ENCODE measurements around the gene NACAD. TPM values are rescaled to one million over a fixed set of nuclear protein-coding genes. Genes with fewer than 3 reads are reported as not detected.
"Not testable (repeated sequence)": the region's sequence is repeated elsewhere in the genome, so short reads cannot be mapped to it uniquely, and the experiment has no call there.

Gene NACAD
- total RNA-seq, 2 experiments from 2014 or later: 0.09 to 0.35 TPM

- Mint-ChIP-seq H3K27ac (no peak overlapping the region), H3K9me3 (ENCODE audit: low read depth) (no peaks in the 10 kb centered on the region), H3K4me1 (peaks cover 13% of the 10 kb centered on the region), H3K36me3 (no peaks in the 10 kb centered on the region), H3K27me3 (no peaks in the 10 kb centered on the region), H3K4me3 (no peak overlapping the region)
- no peak for ATAC-seq
- DNase-seq: no peak
- CTCF ChIA-PET: interaction anchor here (0.9 to 5.0 kb wide), 2 partner anchors 10 to 12 kb away, joined by 3 to 28 read pairs; no protein-coding TSS in a partner anchor
Observed at GRCh38 chr7:45125193-45125904, 36.6 kb upstream of the NACAD start.

- CTCF ChIA-PET: interaction anchor here (5.0 kb wide), 1 partner anchor 12 kb away, joined by 28 read pairs; no protein-coding TSS in a partner anchor
- H3K27me3 Mint-ChIP-seq: no peaks in the 10 kb centered on the region
- peak overlapping the region; percentile 87 for H3K27ac Mint-ChIP-seq
- no peak overlapping the region for H3K4me3 Mint-ChIP-seq
- ATAC-seq: no peak
- peaks cover 13% of the 10 kb centered on the region for H3K4me1 Mint-ChIP-seq
- no peaks in the 10 kb centered on the region for H3K36me3 Mint-ChIP-seq
- H3K9me3 Mint-ChIP-seq (ENCODE audit: low read depth): no peaks in the 10 kb centered on the region
- no peak for DNase-seq
Observed at GRCh38 chr7:45123913-45124710, 35.3 kb upstream of the NACAD start.

- DNase-seq: no peak
Observed at GRCh38 chr7:45122975-45123860, 34.4 kb upstream of the NACAD start.

GRCh38 chr7:45119550-45119949 lies 30.8 kb upstream of the NACAD start:
- H3K4me1 Mint-ChIP-seq: peaks cover 13% of the 10 kb centered on the region
- DNase-seq: no peak
- H3K27me3 Mint-ChIP-seq: peaks cover 6% of the 10 kb centered on the region
- no peak overlapping the region for H3K4me3 Mint-ChIP-seq
- no peak for ATAC-seq
- H3K36me3 Mint-ChIP-seq: no peaks in the 10 kb centered on the region
- CTCF ChIA-PET: no interaction called here
- H3K27ac Mint-ChIP-seq: no peak overlapping the region
- H3K9me3 Mint-ChIP-seq (ENCODE audit: low read depth): no peaks in the 10 kb centered on the region

More at GRCh38 chr7:45122975-45123860, 34.4 kb upstream of the NACAD start:
- peak; percentile 60 for ATAC-seq
- Mint-ChIP-seq H3K4me1 (peaks cover 13% of the 10 kb centered on the region), H3K27ac (peak overlapping the region; percentile 87), H3K9me3 (ENCODE audit: low read depth) (no peaks in the 10 kb centered on the region), H3K27me3 (no peaks in the 10 kb centered on the region), H3K36me3 (no peaks in the 10 kb centered on the region), H3K4me3 (no peak overlapping the region)
- CTCF ChIA-PET: interaction anchor here (1.7 to 5.0 kb wide), 2 partner anchors 12 to 149 kb away, joined by 5 to 28 read pairs; no protein-coding TSS in a partner anchor

GRCh38 chr7:45118889-45119331 lies 30.1 kb upstream of the NACAD start:
- peaks cover 12% of the 10 kb centered on the region for H3K4me1 Mint-ChIP-seq
- H3K4me3 Mint-ChIP-seq: no peak overlapping the region
- DNase-seq (no peak), ATAC-seq (no peak)
- H3K27me3 Mint-ChIP-seq: peaks cover 12% of the 10 kb centered on the region
- H3K9me3 Mint-ChIP-seq (ENCODE audit: low read depth): no peaks in the 10 kb centered on the region
- no peaks in the 10 kb centered on the region for H3K36me3 Mint-ChIP-seq
- no peak overlapping the region for H3K27ac Mint-ChIP-seq
- CTCF ChIA-PET: interaction anchor here (1.2 to 2.0 kb wide), 3 partner anchors 9 to 19 kb away, joined by 3 to 7 read pairs (median 3); no protein-coding TSS in a partner anchor

- Mint-ChIP-seq H3K4me3 (no peak overlapping the region), H3K27me3 (peaks cover 12% of the 10 kb centered on the region), H3K9me3 (ENCODE audit: low read depth) (no peaks in the 10 kb centered on the region), H3K36me3 (no peaks in the 10 kb centered on the region), H3K4me1 (peaks cover 6% of the 10 kb centered on the region), H3K27ac (no peak overlapping the region)
- no peak for DNase-seq
- CTCF ChIA-PET: interaction anchor here (0.9 to 2.0 kb wide), 4 partner anchors 10 to 140 kb away, joined by 3 to 7 read pairs (median 3); no protein-coding TSS in a partner anchor
- ATAC-seq: no peak
Observed at GRCh38 chr7:45118292-45118691, 29.5 kb upstream of the NACAD start.

GRCh38 chr7:45117582-45117981 lies 28.8 kb upstream of the NACAD start:
- ATAC-seq (no peak), DNase-seq (no peak)
- CTCF ChIA-PET: interaction anchor here (0.9 to 2.0 kb wide), 4 partner anchors 10 to 141 kb away, joined by 3 to 7 read pairs (median 3); no protein-coding TSS in a partner anchor
- Mint-ChIP-seq H3K4me1 (peaks cover 3% of the 10 kb centered on the region), H3K27ac (no peak overlapping the region), H3K27me3 (peaks cover 12% of the 10 kb centered on the region), H3K9me3 (ENCODE audit: low read depth) (no peaks in the 10 kb centered on the region), H3K4me3 (no peak overlapping the region), H3K36me3 (no peaks in the 10 kb centered on the region)

- H3K4me3 Mint-ChIP-seq: no peak overlapping the region
Observed at GRCh38 chr7:45116048-45116447, 27.3 kb upstream of the NACAD start.

GRCh38 chr7:45114926-45115325 lies 26.2 kb upstream of the NACAD start:
- Mint-ChIP-seq H3K9me3 (ENCODE audit: low read depth) (no peaks in the 10 kb centered on the region), H3K27ac (no peak overlapping the region), H3K4me1 (peaks cover 16% of the 10 kb centered on the region), H3K4me3 (no peak overlapping the region), H3K36me3 (peaks cover 5% of the 10 kb centered on the region), H3K27me3 (peaks cover 12% of the 10 kb centered on the region)
- no peak for ATAC-seq
- CTCF ChIA-PET: interaction anchor here (1.1 to 1.7 kb wide), 3 partner anchors 20 to 141 kb away, joined by 3 to 4 read pairs (median 4); no protein-coding TSS in a partner anchor
- no peak for DNase-seq

More at GRCh38 chr7:45116048-45116447, 27.3 kb upstream of the NACAD start:
- H3K27ac Mint-ChIP-seq: no peak overlapping the region
- CTCF ChIA-PET: interaction anchor here (1.1 kb wide), 1 partner anchor 22 kb away, joined by 3 read pairs; no protein-coding TSS in a partner anchor
- no peaks in the 10 kb centered on the region for H3K9me3 Mint-ChIP-seq (ENCODE audit: low read depth)
- H3K4me1 Mint-ChIP-seq: peaks cover 12% of the 10 kb centered on the region
- H3K36me3 Mint-ChIP-seq: peaks cover 2% of the 10 kb centered on the region
- no peak for ATAC-seq
- no peak for DNase-seq
- peaks cover 12% of the 10 kb centered on the region for H3K27me3 Mint-ChIP-seq

- CTCF ChIA-PET: interaction anchor here (1.3 to 1.7 kb wide), 3 partner anchors 11 to 141 kb away, joined by 3 to 4 read pairs (median 4); no protein-coding TSS in a partner anchor
- peaks cover 19% of the 10 kb centered on the region for H3K4me1 Mint-ChIP-seq
- H3K27me3 Mint-ChIP-seq: peaks cover 12% of the 10 kb centered on the region
- H3K9me3 Mint-ChIP-seq (ENCODE audit: low read depth); ATAC-seq; H3K4me3 Mint-ChIP-seq; DNase-seq; H3K27ac Mint-ChIP-seq; H3K36me3 Mint-ChIP-seq: not testable (repeated sequence)
Observed at GRCh38 chr7:45114257-45114656, 25.5 kb upstream of the NACAD start.

GRCh38 chr7:45112648-45113047 lies 23.9 kb upstream of the NACAD start:
- Mint-ChIP-seq H3K4me3 (peak overlapping the region; percentile 87), H3K36me3 (peaks cover 19% of the 10 kb centered on the region), H3K27ac (peak overlapping the region; percentile 69), H3K27me3 (peaks cover 12% of the 10 kb centered on the region), H3K4me1 (peaks cover 34% of the 10 kb centered on the region), H3K9me3 (ENCODE audit: low read depth) (no peaks in the 10 kb centered on the region)
- CTCF ChIA-PET: interaction anchor here (1.7 to 4.3 kb wide), 2 partner anchors 13 to 24 kb away, joined by 3 to 26 read pairs; no protein-coding TSS in a partner anchor
- DNase-seq (no peak), ATAC-seq (no peak)
